GM12874 (cell line): ENCODE measurements around the gene WHRN.
A peak's percentile ranks its signal among the peaks of the same experiment; 100 is the strongest.

ENCODE experiments used
- TF ChIP-seq, protein P1 (sequence below): IDR thresholded peaks from 2 replicates; pipeline ENCODE4 v1.5.1; 2011; ENCODE audit warnings: low read depth, mild to moderate bottlenecking, control low read depth, low read length, moderate library complexity; ENCODE audit not compliant: insufficient read depth

The WHRN gene

GRCh38 chr9:114386361-114386885 lies 118.8 kb downstream of the WHRN start:
- TF ChIP-seq, protein P1, sequence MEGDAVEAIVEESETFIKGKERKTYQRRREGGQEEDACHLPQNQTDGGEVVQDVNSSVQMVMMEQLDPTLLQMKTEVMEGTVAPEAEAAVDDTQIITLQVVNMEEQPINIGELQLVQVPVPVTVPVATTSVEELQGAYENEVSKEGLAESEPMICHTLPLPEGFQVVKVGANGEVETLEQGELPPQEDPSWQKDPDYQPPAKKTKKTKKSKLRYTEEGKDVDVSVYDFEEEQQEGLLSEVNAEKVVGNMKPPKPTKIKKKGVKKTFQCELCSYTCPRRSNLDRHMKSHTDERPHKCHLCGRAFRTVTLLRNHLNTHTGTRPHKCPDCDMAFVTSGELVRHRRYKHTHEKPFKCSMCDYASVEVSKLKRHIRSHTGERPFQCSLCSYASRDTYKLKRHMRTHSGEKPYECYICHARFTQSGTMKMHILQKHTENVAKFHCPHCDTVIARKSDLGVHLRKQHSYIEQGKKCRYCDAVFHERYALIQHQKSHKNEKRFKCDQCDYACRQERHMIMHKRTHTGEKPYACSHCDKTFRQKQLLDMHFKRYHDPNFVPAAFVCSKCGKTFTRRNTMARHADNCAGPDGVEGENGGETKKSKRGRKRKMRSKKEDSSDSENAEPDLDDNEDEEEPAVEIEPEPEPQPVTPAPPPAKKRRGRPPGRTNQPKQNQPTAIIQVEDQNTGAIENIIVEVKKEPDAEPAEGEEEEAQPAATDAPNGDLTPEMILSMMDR, result no peak

- TF ChIP-seq, protein P1, result no peak
These were observed 119.7 kb downstream of the WHRN start for GRCh38 chr9:114385397-114386181.

DNA sequence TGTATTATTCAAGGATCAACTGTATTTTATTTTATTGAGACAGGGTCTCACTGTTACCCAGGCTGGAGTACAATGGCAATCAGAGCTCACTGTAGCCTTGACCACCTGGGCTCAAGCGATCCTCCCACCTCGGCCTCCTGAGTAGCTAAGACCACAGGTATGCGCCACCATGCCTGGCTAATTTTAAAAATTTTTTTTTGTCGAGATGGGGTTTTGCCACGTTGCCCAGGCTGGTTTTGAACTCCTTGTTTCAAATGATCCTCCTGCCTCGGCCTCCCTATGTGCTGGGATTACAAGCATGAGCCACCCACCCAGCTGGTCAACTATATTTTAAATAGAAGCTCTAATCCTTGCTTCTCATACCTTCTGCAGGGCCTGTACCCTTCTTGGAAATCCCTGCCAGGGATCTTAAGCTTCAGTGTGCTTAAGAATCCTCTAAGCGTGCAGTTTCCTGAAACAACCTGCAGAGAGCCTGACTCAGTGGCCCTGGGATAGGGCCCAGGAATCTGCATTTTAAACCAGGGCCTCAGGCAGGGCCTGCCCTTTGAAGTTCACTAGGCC lies 120.4 kb downstream of the WHRN start:
- TF ChIP-seq, protein P1, result no peak

- TF ChIP-seq, protein P1, result no peak
These were observed 120.9 kb downstream of the WHRN start for GRCh38 chr9:114384341-114384740.

DNA sequence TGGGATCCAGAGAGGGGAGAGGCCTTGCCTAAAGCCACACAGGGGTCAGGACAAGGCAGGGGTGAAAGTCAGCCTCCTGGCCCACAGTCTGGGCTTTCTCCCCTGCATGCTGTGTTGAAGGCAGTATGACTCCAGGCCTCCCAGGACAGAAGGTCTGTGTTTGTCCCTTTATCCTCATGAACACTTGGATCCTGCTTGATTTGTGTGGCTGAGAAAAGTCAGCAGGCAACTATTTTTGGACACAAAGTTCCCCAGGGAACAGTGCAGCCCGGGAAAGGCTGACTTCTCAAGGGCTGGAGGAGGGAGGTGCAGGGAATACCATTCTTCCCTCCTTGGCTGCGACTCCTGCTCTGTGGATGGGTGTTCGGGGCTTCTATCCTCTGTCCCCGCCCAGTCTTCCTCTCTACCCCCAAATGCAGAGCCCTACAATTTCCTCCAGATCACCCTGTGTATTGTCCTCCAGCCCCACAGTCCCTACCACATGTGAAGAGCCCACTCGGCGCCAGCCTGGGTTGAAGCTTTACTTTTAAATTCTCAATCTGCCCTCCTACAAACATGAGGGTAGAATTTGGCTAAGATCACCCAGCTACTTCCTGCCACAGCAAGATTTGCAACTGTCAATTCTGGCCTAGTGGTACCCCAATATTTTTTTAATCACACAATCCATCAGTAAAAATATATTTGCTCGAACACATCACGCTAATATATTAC lies 121.6 kb downstream of the WHRN start:
- TF ChIP-seq, protein P1, result no peak

DNA sequence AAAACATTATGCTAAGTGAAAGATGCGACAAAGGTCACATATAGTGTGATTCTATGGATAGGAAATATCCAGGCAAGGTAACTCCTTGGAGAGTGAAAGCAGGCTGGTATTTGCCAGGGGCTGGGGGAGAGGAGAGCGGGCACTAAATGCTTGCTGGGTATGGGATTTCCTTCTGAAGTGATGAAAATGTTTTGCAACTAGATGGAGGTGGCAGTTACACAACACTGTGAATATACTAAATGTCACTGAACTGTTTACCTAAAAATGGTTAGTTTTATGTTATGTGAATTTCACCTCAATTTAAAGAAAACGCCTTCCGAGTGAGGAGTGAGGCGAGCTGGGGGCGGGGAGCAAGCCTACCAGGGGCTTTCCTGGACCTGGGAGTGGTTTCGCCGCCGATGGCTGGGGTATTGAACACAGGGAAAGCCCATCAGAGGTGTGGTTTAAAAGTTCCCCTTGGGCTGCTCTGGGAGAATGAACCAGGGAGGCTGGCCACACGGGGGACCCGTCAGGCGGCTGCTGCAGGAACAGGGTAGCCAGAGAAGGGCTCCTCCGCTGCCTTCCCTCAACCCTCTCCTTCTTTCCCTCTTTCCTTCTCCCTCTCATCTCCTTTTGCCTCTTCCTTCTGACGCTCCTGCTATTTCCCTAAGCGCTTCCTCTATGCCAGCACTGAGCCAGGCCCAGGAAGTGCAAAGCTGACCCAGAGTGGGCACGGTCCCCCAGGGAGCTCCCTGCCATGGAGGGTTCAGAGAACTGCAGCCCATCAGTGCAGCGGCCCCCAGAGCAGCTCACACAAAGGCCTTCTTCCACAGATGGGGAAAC lies 122.4 kb downstream of the WHRN start:
- TF ChIP-seq, protein P1, result peak; percentile 41; the same call in 1 of the 2 replicates
